Neural cell (in vitro differentiated cells): ENCODE results near the gene M1AP.

Source experiments
- EZH2 ChIP-seq: fragments of 200-600, 300-800 bp; shearing (Covaris generic), sonication (generic); IDR thresholded peaks from 2 replicates; pipeline ENCODE4 v1.6.1; 2014; ENCODE audit warnings: antibody characterized with exemption, low read length, borderline replicate concordance, mild to moderate bottlenecking; ENCODE audit not compliant: insufficient read depth, poor library complexity, severe bottlenecking
- TF ChIP-seq, protein P1 (sequence below): fragments of 450-650 bp; IDR thresholded peaks from 2 replicates; pipeline ENCODE4 v1.5.1; 2014; ENCODE audit warnings: antibody characterized with exemption, mild to moderate bottlenecking, moderate library complexity; ENCODE audit not compliant: poor library complexity, severe bottlenecking

DNA sequence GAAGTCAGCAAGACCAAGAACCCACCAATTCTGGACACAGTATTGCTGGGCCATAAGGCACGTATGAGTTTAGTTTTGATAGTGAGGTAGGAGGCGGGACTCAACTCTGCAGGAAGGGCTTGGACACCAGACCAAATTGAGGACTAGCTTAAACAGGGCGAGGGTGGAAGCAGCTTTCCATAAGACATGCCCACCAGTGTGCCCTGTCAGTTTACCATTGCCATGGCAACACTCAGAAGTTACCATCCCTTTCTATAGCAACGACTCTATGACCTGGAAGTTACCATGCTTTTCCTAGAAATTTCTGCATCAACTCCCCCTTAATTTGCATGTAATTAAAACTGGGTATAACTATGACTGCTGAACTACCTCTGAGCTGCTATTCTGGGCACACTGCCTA, 2.8 kb downstream of the M1AP start:
- TF ChIP-seq, protein P1, sequence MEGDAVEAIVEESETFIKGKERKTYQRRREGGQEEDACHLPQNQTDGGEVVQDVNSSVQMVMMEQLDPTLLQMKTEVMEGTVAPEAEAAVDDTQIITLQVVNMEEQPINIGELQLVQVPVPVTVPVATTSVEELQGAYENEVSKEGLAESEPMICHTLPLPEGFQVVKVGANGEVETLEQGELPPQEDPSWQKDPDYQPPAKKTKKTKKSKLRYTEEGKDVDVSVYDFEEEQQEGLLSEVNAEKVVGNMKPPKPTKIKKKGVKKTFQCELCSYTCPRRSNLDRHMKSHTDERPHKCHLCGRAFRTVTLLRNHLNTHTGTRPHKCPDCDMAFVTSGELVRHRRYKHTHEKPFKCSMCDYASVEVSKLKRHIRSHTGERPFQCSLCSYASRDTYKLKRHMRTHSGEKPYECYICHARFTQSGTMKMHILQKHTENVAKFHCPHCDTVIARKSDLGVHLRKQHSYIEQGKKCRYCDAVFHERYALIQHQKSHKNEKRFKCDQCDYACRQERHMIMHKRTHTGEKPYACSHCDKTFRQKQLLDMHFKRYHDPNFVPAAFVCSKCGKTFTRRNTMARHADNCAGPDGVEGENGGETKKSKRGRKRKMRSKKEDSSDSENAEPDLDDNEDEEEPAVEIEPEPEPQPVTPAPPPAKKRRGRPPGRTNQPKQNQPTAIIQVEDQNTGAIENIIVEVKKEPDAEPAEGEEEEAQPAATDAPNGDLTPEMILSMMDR, result no peak
- TF ChIP-seq EZH2, result no peak
